GM19395 (cell line): ENCODE results near the gene TTC27.
"Not testable (repeated sequence)": the region's sequence is repeated elsewhere in the genome, so short reads cannot be mapped to it uniquely, and the experiment has no call there.

Experiments
- ATAC-seq: cut with Tn5 transposase; IDR thresholded peaks from one replicate; pipeline ENCODE4 v1.9.1; 2021; ENCODE audit warnings: mild to moderate bottlenecking, moderate library complexity; ENCODE audit not compliant: unreplicated experiment

Gene TTC27

GRCh38 chr2:32844253-32844652 lies 216.4 kb downstream of the TTC27 start:
- no peak for ATAC-seq

GRCh38 chr2:32846274-32846673 lies 218.4 kb downstream of the TTC27 start:
- ATAC-seq: not testable (repeated sequence)

- ATAC-seq: no peak
Measured at GRCh38 chr2:32847734-32848133, 219.9 kb downstream of the TTC27 start.

- ATAC-seq: no peak
Measured at GRCh38 chr2:32849456-32850194, 221.8 kb downstream of the TTC27 start.

GRCh38 chr2:32851777-32852439 lies 224.1 kb downstream of the TTC27 start:
- no peak for ATAC-seq

GRCh38 chr2:32852856-32853255 lies 225.0 kb downstream of the TTC27 start:
- ATAC-seq: no peak

GRCh38 chr2:32856891-32857290 lies 229.0 kb downstream of the TTC27 start:
- no peak for ATAC-seq

- ATAC-seq: no peak
Measured at GRCh38 chr2:32858713-32859112, 230.9 kb downstream of the TTC27 start.

GRCh38 chr2:32860385-32860784 lies 232.5 kb downstream of the TTC27 start:
- ATAC-seq: no peak

GRCh38 chr2:32862269-32863055 lies 234.6 kb downstream of the TTC27 start:
- ATAC-seq: no peak

- ATAC-seq: no peak
Measured at GRCh38 chr2:32863326-32863725, 235.5 kb downstream of the TTC27 start.

GRCh38 chr2:32863803-32864202 lies 236.0 kb downstream of the TTC27 start:
- ATAC-seq: no peak

- no peak for ATAC-seq
Measured at GRCh38 chr2:32864334-32865111, 236.7 kb downstream of the TTC27 start.

- no peak for ATAC-seq
Measured at GRCh38 chr2:32865399-32866068, 237.7 kb downstream of the TTC27 start.

- ATAC-seq: not testable (repeated sequence)
Measured at GRCh38 chr2:32866462-32866861, 238.6 kb downstream of the TTC27 start.
